ENCODE measurements around the gene GCAT. TPM values are rescaled to one million over a fixed set of nuclear protein-coding genes. Genes with fewer than 3 reads are reported as not detected.

The GCAT gene
- polyA plus RNA-seq, 1 donor from 2014 or later = 13.0 TPM

DNA sequence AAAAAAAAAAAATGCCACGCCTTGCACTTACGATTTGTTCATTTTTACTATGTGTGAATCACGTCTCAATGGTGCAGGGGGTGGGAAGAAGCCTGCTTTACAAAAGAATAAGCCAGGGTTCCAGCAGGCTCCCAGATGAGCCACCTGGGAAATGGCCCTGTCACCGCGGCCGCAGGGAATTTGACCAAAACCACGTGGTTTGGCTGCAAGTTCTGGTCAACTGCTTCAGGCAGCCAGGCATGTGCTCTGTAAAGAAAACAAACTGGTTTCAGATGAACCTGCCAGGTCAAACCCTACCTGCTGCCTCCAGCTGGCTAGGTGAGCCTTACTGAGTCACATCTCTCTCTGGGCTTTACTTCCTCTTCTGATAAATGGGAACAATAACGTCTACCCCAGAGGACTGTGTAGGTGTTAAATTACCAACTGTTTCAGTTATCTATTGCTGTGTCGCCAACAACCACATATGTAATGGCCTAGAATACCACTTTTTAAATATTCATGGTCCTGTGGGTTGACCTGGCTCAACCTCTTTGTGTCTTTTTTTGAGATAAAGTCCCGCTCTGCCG lies 30.5 kb upstream of the GCAT start:
- Histone ChIP-seq H3K9ac (ENCODE audit: low read length) (no peak overlapping the region), H3K9me3 (ENCODE audit: low read length) (no peaks in the 10 kb centered on the region), H3K36me3 (ENCODE audit: insufficient read depth, low read length) (no peaks in the 10 kb centered on the region), H3K9me2 (ENCODE audit: insufficient read depth, low read length) (no peaks in the 10 kb centered on the region), H3F3A (ENCODE audit: insufficient read depth, low read length, poor library complexity, severe bottlenecking) (no peaks in the 10 kb centered on the region), H3K79me2 (replicated peaks; ENCODE audit: insufficient read depth, low read length) (no peaks in the 10 kb centered on the region), H3K4me3 (ENCODE audit: low read length) (no peak overlapping the region), H3K4me2 (ENCODE audit: low read length) (no peak overlapping the region), H4K20me1 (ENCODE audit: insufficient read depth) (no peaks in the 10 kb centered on the region), H3K27me3 (ENCODE audit: insufficient read depth, low read depth, low read length) (no peaks in the 10 kb centered on the region), H2AFZ (ENCODE audit: low read depth, low read length) (no peak overlapping the region), H3K27ac (ENCODE audit: low read length) (no peak overlapping the region)
- no peak for TF ChIP-seq MXI1 (conservative IDR thresholded peaks at IDR 0.05; ENCODE audit: poor library complexity, severe bottlenecking)
- no peak for TF ChIP-seq EZH2 (IDR thresholded peaks at IDR 0.05; ENCODE audit: borderline replicate concordance, insufficient read depth, low read length, poor library complexity, severe bottlenecking)
- TF ChIP-seq, protein P1, sequence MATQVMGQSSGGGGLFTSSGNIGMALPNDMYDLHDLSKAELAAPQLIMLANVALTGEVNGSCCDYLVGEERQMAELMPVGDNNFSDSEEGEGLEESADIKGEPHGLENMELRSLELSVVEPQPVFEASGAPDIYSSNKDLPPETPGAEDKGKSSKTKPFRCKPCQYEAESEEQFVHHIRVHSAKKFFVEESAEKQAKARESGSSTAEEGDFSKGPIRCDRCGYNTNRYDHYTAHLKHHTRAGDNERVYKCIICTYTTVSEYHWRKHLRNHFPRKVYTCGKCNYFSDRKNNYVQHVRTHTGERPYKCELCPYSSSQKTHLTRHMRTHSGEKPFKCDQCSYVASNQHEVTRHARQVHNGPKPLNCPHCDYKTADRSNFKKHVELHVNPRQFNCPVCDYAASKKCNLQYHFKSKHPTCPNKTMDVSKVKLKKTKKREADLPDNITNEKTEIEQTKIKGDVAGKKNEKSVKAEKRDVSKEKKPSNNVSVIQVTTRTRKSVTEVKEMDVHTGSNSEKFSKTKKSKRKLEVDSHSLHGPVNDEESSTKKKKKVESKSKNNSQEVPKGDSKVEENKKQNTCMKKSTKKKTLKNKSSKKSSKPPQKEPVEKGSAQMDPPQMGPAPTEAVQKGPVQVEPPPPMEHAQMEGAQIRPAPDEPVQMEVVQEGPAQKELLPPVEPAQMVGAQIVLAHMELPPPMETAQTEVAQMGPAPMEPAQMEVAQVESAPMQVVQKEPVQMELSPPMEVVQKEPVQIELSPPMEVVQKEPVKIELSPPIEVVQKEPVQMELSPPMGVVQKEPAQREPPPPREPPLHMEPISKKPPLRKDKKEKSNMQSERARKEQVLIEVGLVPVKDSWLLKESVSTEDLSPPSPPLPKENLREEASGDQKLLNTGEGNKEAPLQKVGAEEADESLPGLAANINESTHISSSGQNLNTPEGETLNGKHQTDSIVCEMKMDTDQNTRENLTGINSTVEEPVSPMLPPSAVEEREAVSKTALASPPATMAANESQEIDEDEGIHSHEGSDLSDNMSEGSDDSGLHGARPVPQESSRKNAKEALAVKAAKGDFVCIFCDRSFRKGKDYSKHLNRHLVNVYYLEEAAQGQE (IDR thresholded peaks at IDR 0.05; ENCODE audit: borderline replicate concordance) = no peak
- TF ChIP-seq TAF1 (IDR thresholded peaks at IDR 0.05; ENCODE audit: low read depth) = no peak
- TF ChIP-seq, protein P2, sequence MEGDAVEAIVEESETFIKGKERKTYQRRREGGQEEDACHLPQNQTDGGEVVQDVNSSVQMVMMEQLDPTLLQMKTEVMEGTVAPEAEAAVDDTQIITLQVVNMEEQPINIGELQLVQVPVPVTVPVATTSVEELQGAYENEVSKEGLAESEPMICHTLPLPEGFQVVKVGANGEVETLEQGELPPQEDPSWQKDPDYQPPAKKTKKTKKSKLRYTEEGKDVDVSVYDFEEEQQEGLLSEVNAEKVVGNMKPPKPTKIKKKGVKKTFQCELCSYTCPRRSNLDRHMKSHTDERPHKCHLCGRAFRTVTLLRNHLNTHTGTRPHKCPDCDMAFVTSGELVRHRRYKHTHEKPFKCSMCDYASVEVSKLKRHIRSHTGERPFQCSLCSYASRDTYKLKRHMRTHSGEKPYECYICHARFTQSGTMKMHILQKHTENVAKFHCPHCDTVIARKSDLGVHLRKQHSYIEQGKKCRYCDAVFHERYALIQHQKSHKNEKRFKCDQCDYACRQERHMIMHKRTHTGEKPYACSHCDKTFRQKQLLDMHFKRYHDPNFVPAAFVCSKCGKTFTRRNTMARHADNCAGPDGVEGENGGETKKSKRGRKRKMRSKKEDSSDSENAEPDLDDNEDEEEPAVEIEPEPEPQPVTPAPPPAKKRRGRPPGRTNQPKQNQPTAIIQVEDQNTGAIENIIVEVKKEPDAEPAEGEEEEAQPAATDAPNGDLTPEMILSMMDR (IDR thresholded peaks at IDR 0.05; ENCODE audit: poor library complexity, severe bottlenecking) = no peak
- no peak for TF ChIP-seq SMC3 (conservative IDR thresholded peaks at IDR 0.05; ENCODE audit: poor library complexity)
- no peak for TF ChIP-seq RAD21 (conservative IDR thresholded peaks at IDR 0.05)
- no peak for TF ChIP-seq POLR2AphosphoS5 (IDR thresholded peaks at IDR 0.05)
- no peak for TF ChIP-seq EP300 (conservative IDR thresholded peaks at IDR 0.05; ENCODE audit: poor library complexity, severe bottlenecking)

DNA sequence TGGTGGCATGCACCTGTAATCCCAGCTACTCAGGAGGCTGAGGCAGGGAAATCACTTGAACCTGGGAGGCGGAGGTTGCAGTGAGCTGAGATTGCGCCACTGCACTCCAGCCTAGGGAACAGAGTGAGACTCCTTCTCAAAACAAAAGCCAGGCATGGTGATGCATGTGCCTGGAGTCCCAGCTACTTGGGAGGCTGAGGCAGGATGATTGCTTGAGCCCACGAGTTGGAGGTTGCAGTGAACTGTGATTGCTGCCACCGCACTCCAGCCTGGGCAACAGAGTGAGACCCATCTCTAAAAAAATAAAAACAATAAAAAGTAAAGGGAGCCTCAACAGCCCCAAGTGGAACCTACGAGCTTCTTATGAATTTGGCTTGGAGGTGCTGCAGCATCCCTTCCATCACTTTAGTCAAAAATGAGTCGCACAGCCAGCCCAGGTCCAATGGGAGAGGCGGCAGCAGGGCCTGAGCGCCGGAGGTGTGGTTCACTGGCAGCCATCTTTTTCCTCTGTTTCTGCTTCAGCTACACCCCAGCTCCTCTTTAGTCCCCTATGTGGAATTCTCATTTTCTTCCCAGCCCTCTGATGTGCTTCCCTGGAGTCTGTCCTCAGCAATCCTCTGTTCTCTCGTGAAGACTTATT lies 29.2 kb upstream of the GCAT start:
- Histone ChIP-seq H4K20me1 (ENCODE audit: insufficient read depth) (no peaks in the 10 kb centered on the region), H3K4me3 (ENCODE audit: low read length) (no peak overlapping the region), H3K79me2 (replicated peaks; ENCODE audit: insufficient read depth, low read length) (no peaks in the 10 kb centered on the region), H2AFZ (ENCODE audit: low read depth, low read length) (no peak overlapping the region), H3K27ac (ENCODE audit: low read length) (no peak overlapping the region), H3K4me2 (ENCODE audit: low read length) (no peak overlapping the region), H3K9me2 (ENCODE audit: insufficient read depth, low read length) (no peaks in the 10 kb centered on the region), H3K9ac (ENCODE audit: low read length) (no peak overlapping the region), H3K27me3 (ENCODE audit: insufficient read depth, low read depth, low read length) (no peaks in the 10 kb centered on the region), H3K9me3 (ENCODE audit: low read length) (no peaks in the 10 kb centered on the region), H3F3A (ENCODE audit: insufficient read depth, low read length, poor library complexity, severe bottlenecking) (no peaks in the 10 kb centered on the region), H3K36me3 (ENCODE audit: insufficient read depth, low read length) (no peaks in the 10 kb centered on the region)
- TF ChIP-seq EZH2 (IDR thresholded peaks at IDR 0.05; ENCODE audit: borderline replicate concordance, insufficient read depth, low read length, poor library complexity, severe bottlenecking) (no peak), SMC3 (conservative IDR thresholded peaks at IDR 0.05; ENCODE audit: poor library complexity) (no peak), EP300 (conservative IDR thresholded peaks at IDR 0.05; ENCODE audit: poor library complexity, severe bottlenecking) (no peak), RAD21 (conservative IDR thresholded peaks at IDR 0.05) (no peak), TAF1 (IDR thresholded peaks at IDR 0.05; ENCODE audit: low read depth) (no peak), MXI1 (conservative IDR thresholded peaks at IDR 0.05; ENCODE audit: poor library complexity, severe bottlenecking) (no peak), POLR2AphosphoS5 (IDR thresholded peaks at IDR 0.05) (no peak)
- TF ChIP-seq, protein P2 (IDR thresholded peaks at IDR 0.05; ENCODE audit: poor library complexity, severe bottlenecking) = no peak
- TF ChIP-seq, protein P1 (IDR thresholded peaks at IDR 0.05; ENCODE audit: borderline replicate concordance) = no peak

All from neural cell (in vitro differentiated cells).